ENCODE measurements around the gene WFIKKN1.

Gene WFIKKN1

DNA sequence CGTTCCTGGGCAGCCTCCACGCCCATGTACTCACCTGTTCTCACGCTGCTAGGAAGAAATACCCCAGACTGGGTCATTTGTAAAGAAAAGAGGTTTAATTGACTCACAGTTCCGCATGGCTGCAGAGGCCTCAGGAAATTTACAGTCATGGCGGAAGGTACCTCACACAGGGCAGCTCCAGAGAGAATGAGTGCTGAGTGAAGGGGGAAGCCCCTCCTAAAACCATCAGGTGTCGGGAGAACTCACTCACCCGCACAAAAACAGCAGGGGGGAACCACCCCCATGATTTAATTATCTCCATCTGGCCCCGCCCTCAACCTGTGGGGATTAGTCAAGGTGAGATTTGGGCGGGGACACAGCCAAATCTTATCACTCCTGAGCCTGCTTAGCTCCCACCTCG is 22.8 kb upstream of the WFIKKN1 start:
- peak overlapping the region in 1 of 2 experiments; percentile 15 for H2BK12ac ChIP-seq (ENCODE audit: low read length in 2 of 2)
- H2AFZ ChIP-seq (ENCODE audit: low read depth, low read length): no peak overlapping the region
- peak overlapping the region in 1 of 2 experiments; percentile 11 for H3K4me3 ChIP-seq (ENCODE audit: insufficient read depth in 1 of 2, low read depth in 1 of 2, low read length in 2 of 2)
- H4K8ac ChIP-seq (ENCODE audit: low read length): no peak overlapping the region
- H3K4me1 ChIP-seq (ENCODE audit: control insufficient read depth, insufficient read depth, low read depth, low read length): peaks cover 8% of the 10 kb centered on the region
- no peak overlapping the region for H2AK5ac ChIP-seq (ENCODE audit: low read length, severe bottlenecking)
- no peaks in the 10 kb centered on the region for H3K27me3 ChIP-seq (ENCODE audit: control insufficient read depth in 1 of 2, insufficient read depth in 1 of 2, low read length in 2 of 2)
- WGBS: 84% methylated on average over 8 of the region's 10 CpGs
- no peak overlapping the region for H2BK5ac ChIP-seq (ENCODE audit: low read depth, low read length, poor library complexity, severe bottlenecking)
- H3K14ac ChIP-seq (ENCODE audit: low read length in 2 of 2): no peak overlapping the region
- H3K18ac ChIP-seq (ENCODE audit: low read depth in 1 of 2, low read length in 2 of 2): no peak overlapping the region
- no peak overlapping the region for H3K4ac ChIP-seq (ENCODE audit: low read depth in 1 of 2, low read length in 2 of 2)
- H3K23ac ChIP-seq (ENCODE audit: low read length in 2 of 2): no peak overlapping the region
- H3K9me3 ChIP-seq (ENCODE audit: control insufficient read depth, low read length): peaks cover 4% of the 10 kb centered on the region
- H3K27ac ChIP-seq (ENCODE audit: low read length, poor library complexity, severe bottlenecking): no peak overlapping the region
- H2BK15ac ChIP-seq (ENCODE audit: low read depth, poor library complexity, severe bottlenecking): no peak overlapping the region
- H3K4me2 ChIP-seq (ENCODE audit: low read length, poor library complexity, severe bottlenecking): no peak overlapping the region
- no peak for DNase-seq
- H3K79me1 ChIP-seq (replicated peaks; ENCODE audit: low read length, poor library complexity, severe bottlenecking): peaks cover 43% of the 10 kb centered on the region
- H3K9ac ChIP-seq (ENCODE audit: low read length): no peak overlapping the region
- H3K36me3 ChIP-seq (ENCODE audit: control insufficient read depth in 1 of 2, insufficient read depth in 2 of 2, low read depth in 1 of 2, low read length in 2 of 2): peaks cover 0 to 15% of the 10 kb centered on the region in 2 experiments
- no peak overlapping the region for H4K91ac ChIP-seq (ENCODE audit: low read length)
- no peak overlapping the region for H2BK120ac ChIP-seq (ENCODE audit: low read depth, low read length)

DNA sequence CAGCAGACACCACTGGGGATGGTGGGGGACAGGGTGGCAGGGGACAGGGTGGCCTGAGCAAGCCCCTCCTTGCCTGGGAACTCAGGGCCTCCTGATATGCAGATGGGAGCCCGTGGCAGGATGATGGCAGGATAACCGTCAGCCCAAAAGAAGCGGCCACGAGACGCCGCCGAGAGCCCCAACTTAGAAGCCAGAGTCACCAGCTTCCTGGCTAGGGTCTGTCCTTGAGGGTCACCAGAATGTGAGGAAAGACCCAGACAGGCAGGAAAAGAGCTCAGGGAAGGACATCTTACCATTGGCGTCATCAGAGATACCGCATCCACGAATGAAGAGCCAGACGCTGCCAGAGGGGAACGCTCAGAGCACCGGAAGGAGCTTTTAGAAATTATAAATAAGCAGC is 21.5 kb upstream of the WFIKKN1 start:
- Histone ChIP-seq H3K4me1 (ENCODE audit: control insufficient read depth, insufficient read depth, low read depth, low read length) (peaks cover 10% of the 10 kb centered on the region), H3K4me3 (ENCODE audit: insufficient read depth in 1 of 2, low read depth in 1 of 2, low read length in 2 of 2) (no peak overlapping the region), H2BK12ac (ENCODE audit: low read length in 2 of 2) (no peak overlapping the region), H3K27me3 (ENCODE audit: control insufficient read depth in 1 of 2, insufficient read depth in 1 of 2, low read length in 2 of 2) (no peaks in the 10 kb centered on the region), H3K27ac (ENCODE audit: low read length, poor library complexity, severe bottlenecking) (no peak overlapping the region), H3K23ac (ENCODE audit: low read length in 2 of 2) (no peak overlapping the region), H3K9ac (ENCODE audit: low read length) (no peak overlapping the region), H2AFZ (ENCODE audit: low read depth, low read length) (no peak overlapping the region), H3K14ac (ENCODE audit: low read length in 2 of 2) (no peak overlapping the region), H3K9me3 (ENCODE audit: control insufficient read depth, low read length) (peaks cover 4% of the 10 kb centered on the region), H2BK15ac (ENCODE audit: low read depth, poor library complexity, severe bottlenecking) (no peak overlapping the region), H3K4ac (ENCODE audit: low read depth in 1 of 2, low read length in 2 of 2) (no peak overlapping the region), H3K18ac (ENCODE audit: low read depth in 1 of 2, low read length in 2 of 2) (no peak overlapping the region), H3K36me3 (ENCODE audit: control insufficient read depth in 1 of 2, insufficient read depth in 2 of 2, low read depth in 1 of 2, low read length in 2 of 2) (peaks cover 0 to 23% of the 10 kb centered on the region in 2 experiments), H3K4me2 (ENCODE audit: low read length, poor library complexity, severe bottlenecking) (no peak overlapping the region), H4K8ac (ENCODE audit: low read length) (no peak overlapping the region), H3K79me1 (replicated peaks; ENCODE audit: low read length, poor library complexity, severe bottlenecking) (peaks cover 40% of the 10 kb centered on the region), H2BK5ac (ENCODE audit: low read depth, low read length, poor library complexity, severe bottlenecking) (no peak overlapping the region), H2AK5ac (ENCODE audit: low read length, severe bottlenecking) (no peak overlapping the region), H2BK120ac (ENCODE audit: low read depth, low read length) (no peak overlapping the region), H4K91ac (ENCODE audit: low read length) (no peak overlapping the region)
- DNase-seq: no peak
- 91% methylated on average over 12 of the region's 13 CpGs for WGBS

DNA sequence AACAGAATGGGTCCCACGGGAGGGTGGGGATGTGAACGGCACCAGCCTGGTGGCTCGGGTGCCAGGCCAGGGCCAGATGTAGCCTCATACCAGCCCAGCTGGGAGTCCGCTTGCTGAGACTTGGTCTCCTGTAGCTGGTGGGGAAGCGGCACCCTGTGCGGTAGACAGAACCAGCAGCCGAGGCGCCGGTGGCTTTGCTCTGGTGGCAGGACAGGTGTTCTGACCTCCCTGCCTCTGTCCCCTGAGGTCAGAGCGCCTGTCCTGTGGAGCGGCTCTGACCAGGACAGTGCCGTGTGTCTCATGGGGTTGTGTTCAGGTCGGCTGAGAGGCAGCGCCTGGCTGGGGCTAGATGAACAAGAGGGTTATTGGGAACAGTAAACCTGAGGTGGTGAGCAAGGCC is 20.8 kb upstream of the WFIKKN1 start:
- Histone ChIP-seq H3K36me3 (ENCODE audit: control insufficient read depth in 1 of 2, insufficient read depth in 2 of 2, low read depth in 1 of 2, low read length in 2 of 2) (peaks cover 0 to 26% of the 10 kb centered on the region in 2 experiments), H2BK120ac (ENCODE audit: low read depth, low read length) (no peak overlapping the region), H4K8ac (ENCODE audit: low read length) (no peak overlapping the region), H3K14ac (ENCODE audit: low read length in 2 of 2) (no peak overlapping the region), H3K4me2 (ENCODE audit: low read length, poor library complexity, severe bottlenecking) (no peak overlapping the region), H3K4me1 (ENCODE audit: control insufficient read depth, insufficient read depth, low read depth, low read length) (peaks cover 10% of the 10 kb centered on the region), H3K9ac (ENCODE audit: low read length) (no peak overlapping the region), H3K79me1 (replicated peaks; ENCODE audit: low read length, poor library complexity, severe bottlenecking) (peaks cover 43% of the 10 kb centered on the region), H2BK12ac (ENCODE audit: low read length in 2 of 2) (no peak overlapping the region), H3K4ac (ENCODE audit: low read depth in 1 of 2, low read length in 2 of 2) (no peak overlapping the region), H3K9me3 (ENCODE audit: control insufficient read depth, low read length) (peaks cover 3% of the 10 kb centered on the region), H3K23ac (ENCODE audit: low read length in 2 of 2) (no peak overlapping the region), H3K27me3 (ENCODE audit: control insufficient read depth in 1 of 2, insufficient read depth in 1 of 2, low read length in 2 of 2) (no peaks in the 10 kb centered on the region), H3K18ac (ENCODE audit: low read depth in 1 of 2, low read length in 2 of 2) (no peak overlapping the region), H3K4me3 (ENCODE audit: insufficient read depth in 1 of 2, low read depth in 1 of 2, low read length in 2 of 2) (no peak overlapping the region), H2BK15ac (ENCODE audit: low read depth, poor library complexity, severe bottlenecking) (no peak overlapping the region), H4K91ac (ENCODE audit: low read length) (no peak overlapping the region), H2BK5ac (ENCODE audit: low read depth, low read length, poor library complexity, severe bottlenecking) (no peak overlapping the region), H3K27ac (ENCODE audit: low read length, poor library complexity, severe bottlenecking) (no peak overlapping the region), H2AK5ac (ENCODE audit: low read length, severe bottlenecking) (no peak overlapping the region), H2AFZ (ENCODE audit: low read depth, low read length) (no peak overlapping the region)
- DNase-seq: no peak
- 97% methylated on average over 14 of the region's 14 CpGs for WGBS

GRCh38 chr16:610513-611381 is 20.0 kb upstream of the WFIKKN1 start:
- Histone ChIP-seq H2BK5ac (ENCODE audit: low read depth, low read length, poor library complexity, severe bottlenecking) (no peak overlapping the region), H2BK12ac (ENCODE audit: low read length in 2 of 2) (no peak overlapping the region), H3K27ac (ENCODE audit: low read length, poor library complexity, severe bottlenecking) (no peak overlapping the region), H2AFZ (ENCODE audit: low read depth, low read length) (no peak overlapping the region), H3K9ac (ENCODE audit: low read length) (peak overlapping the region; percentile 40), H3K4ac (ENCODE audit: low read depth in 1 of 2, low read length in 2 of 2) (no peak overlapping the region), H2AK5ac (ENCODE audit: low read length, severe bottlenecking) (no peak overlapping the region), H3K4me3 (ENCODE audit: insufficient read depth in 1 of 2, low read depth in 1 of 2, low read length in 2 of 2) (no peak overlapping the region), H3K4me2 (ENCODE audit: low read length, poor library complexity, severe bottlenecking) (no peak overlapping the region), H3K18ac (ENCODE audit: low read depth in 1 of 2, low read length in 2 of 2) (no peak overlapping the region), H3K36me3 (ENCODE audit: control insufficient read depth in 1 of 2, insufficient read depth in 2 of 2, low read depth in 1 of 2, low read length in 2 of 2) (peaks cover 0 to 21% of the 10 kb centered on the region in 2 experiments), H3K14ac (ENCODE audit: low read length in 2 of 2) (no peak overlapping the region), H3K79me1 (replicated peaks; ENCODE audit: low read length, poor library complexity, severe bottlenecking) (peaks cover 40% of the 10 kb centered on the region), H2BK15ac (ENCODE audit: low read depth, poor library complexity, severe bottlenecking) (no peak overlapping the region), H3K27me3 (ENCODE audit: control insufficient read depth in 1 of 2, insufficient read depth in 1 of 2, low read length in 2 of 2) (no peaks in the 10 kb centered on the region), H4K91ac (ENCODE audit: low read length) (no peak overlapping the region), H3K23ac (ENCODE audit: low read length in 2 of 2) (no peak overlapping the region), H3K4me1 (ENCODE audit: control insufficient read depth, insufficient read depth, low read depth, low read length) (peaks cover 12% of the 10 kb centered on the region), H4K8ac (ENCODE audit: low read length) (no peak overlapping the region), H3K9me3 (ENCODE audit: control insufficient read depth, low read length) (no peaks in the 10 kb centered on the region), H2BK120ac (ENCODE audit: low read depth, low read length) (no peak overlapping the region)
- DNase-seq: no peak
- 88% methylated on average over 27 of the region's 28 CpGs for WGBS
